ENCODE results near the gene MYLK.
"Not testable (repeated sequence)": the region's sequence is repeated elsewhere in the genome, so short reads cannot be mapped to it uniquely, and the experiment has no call there.

The MYLK gene

DNA sequence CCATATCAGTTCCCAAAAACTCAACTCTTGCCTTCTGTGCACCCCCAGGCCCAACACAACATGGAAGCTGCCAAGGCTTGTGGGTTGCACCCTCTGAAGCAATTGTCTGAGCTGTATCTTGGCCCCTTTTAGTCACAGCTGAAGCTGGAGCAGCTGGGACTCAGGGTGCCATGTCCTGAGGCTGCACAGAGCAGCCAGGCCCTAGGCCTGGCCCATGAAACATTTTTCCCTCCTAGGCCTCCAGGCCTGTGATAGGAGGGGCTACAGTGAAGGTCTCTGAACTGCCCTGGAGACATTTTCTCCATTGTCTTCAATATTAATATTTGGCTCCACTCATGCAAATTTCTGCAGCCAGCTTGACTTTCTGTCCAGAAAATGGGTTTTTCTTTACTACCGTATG lies 8.1 kb upstream of the MYLK start:
- Mint-ChIP-seq H3K27ac (no peak overlapping the region), H3K4me1 (ENCODE audit: low read depth in 2 of 2) (no peaks in the 10 kb centered on the region), H3K9me3 (peaks cover 0 to 9% of the 10 kb centered on the region in 2 donors), H3K27me3 (peaks cover 35 to 44% of the 10 kb centered on the region in 2 donors), H3K36me3 (ENCODE audit: insufficient read depth) (no peaks in the 10 kb centered on the region), H3K4me3 (no peak overlapping the region)
- no peak for ATAC-seq (replicated peaks)
- DNase-seq, result no peak

DNA sequence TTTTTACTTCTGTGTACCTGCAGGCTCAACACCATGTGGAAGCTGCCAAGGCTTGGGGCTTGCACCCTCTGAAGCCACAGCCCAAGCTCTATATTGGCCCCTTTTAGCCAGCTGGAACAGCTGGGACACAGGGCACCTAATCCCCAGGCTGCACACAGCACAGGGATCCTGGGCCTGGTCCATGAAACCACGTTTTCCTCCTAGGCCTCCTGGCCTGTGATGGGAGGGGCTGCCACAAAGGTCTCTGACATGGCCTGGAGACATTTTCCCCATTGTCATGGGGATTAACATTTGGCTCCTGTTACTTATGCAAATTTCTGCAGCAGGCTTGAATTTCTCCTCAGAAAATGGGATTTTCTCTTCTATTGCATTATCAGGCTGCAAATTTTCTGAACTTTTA lies 6.9 kb upstream of the MYLK start:
- not testable (repeated sequence) for ATAC-seq (replicated peaks); H3K27ac Mint-ChIP-seq; H3K36me3 Mint-ChIP-seq (ENCODE audit: insufficient read depth); DNase-seq; H3K4me1 Mint-ChIP-seq (ENCODE audit: low read depth in 2 of 2); H3K9me3 Mint-ChIP-seq; H3K4me3 Mint-ChIP-seq
- H3K27me3 Mint-ChIP-seq, result peaks cover 41 to 52% of the 10 kb centered on the region in 2 donors

DNA sequence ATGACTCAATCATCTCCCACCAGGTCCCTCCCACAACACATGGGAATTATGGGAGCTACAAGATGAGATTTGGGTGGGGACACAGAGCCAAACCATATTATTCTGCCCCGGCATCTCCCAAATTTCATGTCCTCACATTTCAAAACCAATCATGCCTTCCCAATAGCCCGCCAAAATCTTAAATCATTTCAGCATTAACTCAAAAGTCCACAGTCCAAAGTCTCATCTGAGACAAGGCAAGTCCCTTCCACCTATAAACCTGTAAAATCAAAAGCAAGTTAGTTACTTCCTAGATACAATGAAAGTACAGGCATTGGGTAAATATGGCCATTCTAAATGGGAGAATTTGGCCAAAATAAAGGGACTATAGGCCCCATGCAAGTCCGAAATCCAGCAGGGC lies 6.0 kb upstream of the MYLK start:
- H3K27me3 Mint-ChIP-seq, result peaks cover 43 to 60% of the 10 kb centered on the region in 2 donors
- not testable (repeated sequence) for H3K4me1 Mint-ChIP-seq (ENCODE audit: low read depth in 2 of 2); ATAC-seq (replicated peaks); H3K27ac Mint-ChIP-seq; H3K36me3 Mint-ChIP-seq (ENCODE audit: insufficient read depth); H3K4me3 Mint-ChIP-seq; DNase-seq; H3K9me3 Mint-ChIP-seq

DNA sequence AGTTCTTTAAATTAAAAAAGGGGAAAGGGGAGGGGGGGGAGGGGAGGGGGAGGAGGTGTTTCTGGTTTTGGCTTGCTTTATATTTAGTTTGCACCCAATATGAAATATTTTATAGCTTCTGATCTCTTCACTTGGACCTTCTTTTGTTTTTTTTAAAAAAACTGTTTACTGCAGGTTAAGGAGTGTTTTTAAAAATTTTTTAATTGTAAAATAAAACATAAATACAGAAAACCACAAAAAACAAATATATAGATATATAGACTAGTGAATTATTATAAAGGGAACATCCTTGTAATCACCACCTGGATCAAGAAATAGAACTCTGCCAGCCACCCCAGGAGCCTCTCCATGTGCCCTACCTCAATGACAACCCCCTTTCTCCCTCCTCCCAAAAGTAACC lies 861 bp upstream of the MYLK start:
- no peak overlapping the region for H3K27ac Mint-ChIP-seq
- H3K36me3 Mint-ChIP-seq (ENCODE audit: insufficient read depth), result no peaks in the 10 kb centered on the region
- H3K9me3 Mint-ChIP-seq, result no peaks in the 10 kb centered on the region
- H3K4me3 Mint-ChIP-seq, result no peak overlapping the region
- peaks cover 9 to 10% of the 10 kb centered on the region in 2 donors for H3K4me1 Mint-ChIP-seq (ENCODE audit: low read depth in 2 of 2)
- ATAC-seq (replicated peaks), result no peak
- DNase-seq, result no peak
- peaks cover 59 to 88% of the 10 kb centered on the region in 2 donors for H3K27me3 Mint-ChIP-seq

DNA sequence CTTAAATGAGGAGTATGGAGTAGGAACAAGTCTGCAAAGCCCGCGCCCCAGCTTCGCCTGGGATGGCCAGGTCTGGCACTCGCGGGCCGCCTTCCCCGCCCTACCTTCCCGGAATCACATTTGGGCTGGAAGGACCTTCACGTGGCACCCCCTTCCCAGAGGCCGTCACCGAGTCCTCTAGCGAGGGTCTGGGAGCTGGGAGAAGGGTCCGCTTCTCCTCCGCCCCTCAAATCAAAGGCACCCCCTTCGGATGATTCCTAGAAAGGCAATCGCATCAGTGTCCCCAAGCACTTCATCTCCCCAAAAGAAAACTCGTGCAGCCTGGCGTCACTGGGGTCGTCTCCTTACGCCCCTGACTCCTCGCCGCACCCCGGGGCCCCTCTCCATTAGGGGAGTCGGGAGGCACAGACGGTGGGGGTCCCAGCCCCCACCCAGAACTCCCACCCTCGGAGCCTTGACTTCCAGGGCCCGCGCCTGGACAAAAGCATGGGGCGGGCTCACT lies 380 bp downstream of the MYLK start:
- Mint-ChIP-seq H3K4me1 (ENCODE audit: low read depth in 2 of 2) (peaks cover 9 to 10% of the 10 kb centered on the region in 2 donors), H3K27me3 (peaks cover 47 to 86% of the 10 kb centered on the region in 2 donors), H3K4me3 (peak overlapping the region; percentile 13 to 30), H3K9me3 (no peaks in the 10 kb centered on the region), H3K27ac (no peak overlapping the region), H3K36me3 (ENCODE audit: insufficient read depth) (no peaks in the 10 kb centered on the region)
- no peak for ATAC-seq (replicated peaks)
- DNase-seq, result no peak

DNA sequence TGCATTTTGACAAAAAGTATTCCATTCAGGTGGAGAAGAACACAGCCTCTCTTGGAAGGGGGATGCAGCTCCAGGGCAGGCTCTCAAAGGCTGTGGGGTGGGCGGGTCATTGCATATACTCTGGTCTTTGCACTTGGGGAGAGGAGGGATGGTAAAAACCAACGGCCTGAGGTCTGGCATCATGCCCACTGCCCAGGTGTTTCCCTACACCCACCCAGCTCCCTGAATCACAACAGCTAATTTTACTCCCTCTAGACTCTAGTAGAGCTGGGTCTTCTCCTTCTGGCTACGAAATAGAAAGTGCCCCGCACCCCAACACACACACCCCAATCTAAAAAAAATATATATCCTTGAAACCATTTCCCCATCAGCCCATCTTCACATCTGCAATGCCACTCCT lies 1.0 kb downstream of the MYLK start:
- H3K27me3 Mint-ChIP-seq, result peaks cover 41 to 86% of the 10 kb centered on the region in 2 donors
- no peak for DNase-seq
- H3K4me3 Mint-ChIP-seq, result peak overlapping the region; percentile 13 to 30
- H3K27ac Mint-ChIP-seq, result no peak overlapping the region
- ATAC-seq (replicated peaks), result no peak
- H3K9me3 Mint-ChIP-seq, result no peaks in the 10 kb centered on the region
- H3K36me3 Mint-ChIP-seq (ENCODE audit: insufficient read depth), result no peaks in the 10 kb centered on the region
- H3K4me1 Mint-ChIP-seq (ENCODE audit: low read depth in 2 of 2), result peaks cover 9 to 10% of the 10 kb centered on the region in 2 donors

DNA sequence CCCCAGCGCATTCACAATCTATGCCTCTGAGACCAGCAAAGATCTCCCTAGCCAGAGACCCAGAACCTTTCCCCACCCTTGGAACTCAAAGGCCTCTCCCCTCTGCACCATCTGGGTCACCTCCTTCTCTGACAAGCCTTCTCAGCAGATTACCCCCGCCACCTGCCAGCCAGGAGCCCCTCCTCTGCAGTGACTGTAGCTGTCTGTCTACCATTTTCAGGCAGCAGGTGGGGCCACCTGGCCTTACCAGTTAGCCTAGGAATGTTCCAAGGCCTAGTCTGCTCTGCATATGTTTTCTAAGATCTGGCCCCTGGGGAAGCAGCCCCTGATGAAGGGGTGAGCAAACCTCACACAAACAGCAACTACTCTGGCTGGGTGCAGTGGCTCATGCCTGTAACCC lies 2.4 kb downstream of the MYLK start:
- Mint-ChIP-seq H3K27ac (no peak overlapping the region), H3K27me3 (peaks cover 39 to 90% of the 10 kb centered on the region in 2 donors), H3K4me1 (ENCODE audit: low read depth in 2 of 2) (peaks cover 9 to 10% of the 10 kb centered on the region in 2 donors), H3K4me3 (no peak overlapping the region), H3K36me3 (ENCODE audit: insufficient read depth) (no peaks in the 10 kb centered on the region), H3K9me3 (no peaks in the 10 kb centered on the region)
- ATAC-seq (replicated peaks) (no peak), DNase-seq (no peak)

DNA sequence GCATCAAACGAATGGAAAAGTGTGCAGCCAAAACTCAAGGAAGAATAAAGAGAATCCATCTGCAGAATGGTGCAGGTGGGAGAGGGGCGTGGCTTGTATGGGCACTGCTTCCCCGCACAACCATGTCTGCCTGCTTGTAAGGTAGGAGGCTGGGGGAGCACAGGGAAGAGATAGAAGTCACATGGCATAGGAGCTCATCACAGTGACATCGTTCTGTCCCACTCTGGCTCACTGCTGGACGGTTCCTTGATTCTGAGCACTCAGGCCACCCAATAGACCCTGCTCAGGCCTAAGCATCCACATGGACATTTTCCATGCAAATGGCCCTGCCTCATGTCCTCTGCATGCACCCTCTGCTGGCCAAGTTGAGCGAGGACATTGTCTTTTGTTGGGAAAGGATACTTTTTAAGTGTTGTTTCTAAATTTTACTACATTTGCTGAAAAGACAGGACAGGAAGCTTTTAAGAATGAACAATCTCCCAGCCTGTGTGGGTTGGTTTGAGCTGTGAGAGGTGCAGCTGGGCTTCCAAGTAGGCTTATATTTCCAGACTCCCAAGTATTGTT lies 3.1 kb downstream of the MYLK start:
- DNase-seq (no peak), ATAC-seq (replicated peaks) (no peak)
- no peak overlapping the region for H3K4me3 Mint-ChIP-seq
- no peaks in the 10 kb centered on the region for H3K9me3 Mint-ChIP-seq
- peaks cover 34 to 84% of the 10 kb centered on the region in 2 donors for H3K27me3 Mint-ChIP-seq
- H3K4me1 Mint-ChIP-seq (ENCODE audit: low read depth in 2 of 2), result peaks cover 9 to 10% of the 10 kb centered on the region in 2 donors
- H3K27ac Mint-ChIP-seq, result no peak overlapping the region
- no peaks in the 10 kb centered on the region for H3K36me3 Mint-ChIP-seq (ENCODE audit: insufficient read depth)

DNA sequence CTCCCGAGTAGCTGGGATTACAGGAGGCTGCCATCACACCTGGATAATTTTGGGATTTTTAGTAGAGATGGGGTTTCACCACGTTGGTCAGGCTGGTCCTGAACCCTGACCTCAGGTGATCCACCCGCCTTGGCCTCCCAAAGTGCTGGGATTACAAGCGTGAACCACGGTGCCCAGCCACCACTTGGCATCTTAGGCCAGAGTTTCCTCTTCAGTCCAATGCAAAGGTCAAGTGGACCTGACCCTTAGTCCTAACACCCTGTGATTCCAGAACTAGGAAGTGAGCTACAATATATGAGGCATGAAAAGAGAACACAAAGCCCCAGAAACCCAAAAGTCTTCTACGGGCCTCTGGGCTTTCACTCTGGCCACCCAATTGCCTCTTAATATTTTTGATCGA lies 5.3 kb downstream of the MYLK start:
- no peaks in the 10 kb centered on the region for H3K36me3 Mint-ChIP-seq (ENCODE audit: insufficient read depth)
- H3K4me3 Mint-ChIP-seq, result no peak overlapping the region
- DNase-seq, result no peak
- H3K27me3 Mint-ChIP-seq, result peaks cover 30 to 61% of the 10 kb centered on the region in 2 donors
- H3K27ac Mint-ChIP-seq, result no peak overlapping the region
- peaks cover 6% of the 10 kb centered on the region in 2 donors for H3K4me1 Mint-ChIP-seq (ENCODE audit: low read depth in 2 of 2)
- no peaks in the 10 kb centered on the region for H3K9me3 Mint-ChIP-seq
- no peak for ATAC-seq (replicated peaks)

DNA sequence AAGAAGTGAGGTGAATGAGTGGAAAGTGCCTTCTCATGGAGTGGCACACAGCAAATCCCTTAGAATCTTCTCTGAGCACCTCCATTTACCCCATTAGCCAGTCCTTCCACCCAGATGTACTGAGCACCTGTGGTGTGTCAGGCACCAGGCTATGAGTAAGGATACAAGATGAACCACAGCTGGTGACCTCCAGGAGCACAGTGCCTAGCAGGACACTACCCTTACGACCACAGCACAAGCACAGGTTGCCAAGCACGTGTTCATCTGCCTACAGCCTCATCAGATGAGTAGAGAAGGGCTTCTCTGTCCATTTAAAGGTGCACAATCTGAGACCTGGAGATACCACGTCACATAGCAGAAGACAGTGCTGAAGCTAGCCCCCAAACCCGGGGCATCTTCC lies 6.2 kb downstream of the MYLK start:
- Mint-ChIP-seq H3K27ac (no peak overlapping the region), H3K36me3 (ENCODE audit: insufficient read depth) (no peaks in the 10 kb centered on the region), H3K27me3 (peaks cover 22 to 55% of the 10 kb centered on the region in 2 donors), H3K4me3 (no peak overlapping the region), H3K9me3 (no peaks in the 10 kb centered on the region), H3K4me1 (ENCODE audit: low read depth in 2 of 2) (no peaks in the 10 kb centered on the region)
- DNase-seq (no peak), ATAC-seq (replicated peaks) (no peak)

DNA sequence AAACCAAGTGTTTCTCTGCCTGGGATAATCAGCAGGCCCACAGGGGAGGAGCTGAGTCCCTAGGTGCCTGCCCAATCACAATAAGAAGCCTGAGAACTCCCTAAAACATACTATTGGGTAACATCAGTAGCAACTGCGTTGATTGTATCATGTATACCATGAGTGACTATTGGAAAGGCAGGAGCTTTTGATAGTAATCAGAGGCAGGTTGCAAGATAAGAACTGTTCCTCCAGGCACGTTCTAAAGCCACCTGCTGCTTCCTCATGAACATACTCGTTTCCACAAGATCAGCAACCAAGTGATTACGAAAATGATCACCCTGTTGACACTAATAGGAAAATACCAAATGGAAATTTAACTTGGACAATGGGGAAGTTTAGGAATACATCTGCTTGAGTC lies 6.7 kb downstream of the MYLK start:
- H3K4me1 Mint-ChIP-seq (ENCODE audit: low read depth in 2 of 2), result no peaks in the 10 kb centered on the region
- peaks cover 17 to 55% of the 10 kb centered on the region in 2 donors for H3K27me3 Mint-ChIP-seq
- H3K4me3 Mint-ChIP-seq, result no peak overlapping the region
- ATAC-seq (replicated peaks), result no peak
- no peaks in the 10 kb centered on the region for H3K9me3 Mint-ChIP-seq
- H3K36me3 Mint-ChIP-seq (ENCODE audit: insufficient read depth), result no peaks in the 10 kb centered on the region
- no peak overlapping the region for H3K27ac Mint-ChIP-seq
- DNase-seq, result no peak

DNA sequence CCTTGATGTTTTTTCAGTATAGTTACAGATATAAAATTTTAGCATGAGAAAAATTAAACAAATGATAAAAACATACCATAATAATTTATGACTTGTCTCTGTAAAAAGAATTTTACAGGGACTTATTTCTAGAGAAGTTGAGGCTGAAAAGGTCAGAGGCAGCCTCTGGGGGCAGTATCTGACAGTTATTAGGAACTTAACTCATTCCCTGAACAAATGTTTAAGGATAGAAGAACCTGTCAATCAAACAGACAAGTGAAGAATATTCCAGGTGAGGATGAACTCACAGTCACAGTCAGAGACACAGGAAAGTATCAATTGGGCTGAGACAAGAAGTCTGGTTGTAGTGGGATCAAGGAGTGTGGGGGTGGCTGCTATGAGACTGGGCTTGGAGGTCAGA lies 7.3 kb downstream of the MYLK start:
- DNase-seq, result no peak
- Mint-ChIP-seq H3K9me3 (no peaks in the 10 kb centered on the region), H3K27me3 (peaks cover 13 to 55% of the 10 kb centered on the region in 2 donors), H3K27ac (no peak overlapping the region), H3K4me3 (no peak overlapping the region), H3K4me1 (ENCODE audit: low read depth in 2 of 2) (no peaks in the 10 kb centered on the region), H3K36me3 (ENCODE audit: insufficient read depth) (no peaks in the 10 kb centered on the region)
- ATAC-seq (replicated peaks), result no peak

DNA sequence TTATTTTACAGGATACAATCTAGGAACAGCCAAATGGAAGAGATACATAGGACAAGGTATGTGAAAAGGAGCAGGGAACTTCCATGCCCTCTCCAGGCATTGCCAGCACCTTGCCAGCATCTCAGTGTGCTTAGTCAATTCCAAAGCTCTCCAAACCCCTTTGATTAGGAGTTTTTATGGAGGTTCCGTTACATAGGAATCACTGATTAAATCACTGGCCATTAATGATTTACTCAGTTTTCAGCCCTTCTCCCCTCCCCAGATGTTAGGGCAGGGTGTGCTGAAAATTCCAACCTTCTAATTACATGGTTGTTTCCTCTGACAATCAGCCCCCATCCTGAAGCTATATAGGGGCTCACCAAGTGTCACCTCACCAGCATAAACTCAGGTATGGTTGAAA lies 11.5 kb downstream of the MYLK start:
- no peaks in the 10 kb centered on the region for H3K4me1 Mint-ChIP-seq (ENCODE audit: low read depth in 2 of 2)
- H3K27ac Mint-ChIP-seq, result no peak overlapping the region
- no peaks in the 10 kb centered on the region for H3K36me3 Mint-ChIP-seq (ENCODE audit: insufficient read depth)
- no peak for ATAC-seq (replicated peaks)
- DNase-seq, result no peak
- peaks cover 0 to 1% of the 10 kb centered on the region in 2 donors for H3K9me3 Mint-ChIP-seq
- peaks cover 8 to 36% of the 10 kb centered on the region in 2 donors for H3K27me3 Mint-ChIP-seq
- H3K4me3 Mint-ChIP-seq, result no peak overlapping the region

DNA sequence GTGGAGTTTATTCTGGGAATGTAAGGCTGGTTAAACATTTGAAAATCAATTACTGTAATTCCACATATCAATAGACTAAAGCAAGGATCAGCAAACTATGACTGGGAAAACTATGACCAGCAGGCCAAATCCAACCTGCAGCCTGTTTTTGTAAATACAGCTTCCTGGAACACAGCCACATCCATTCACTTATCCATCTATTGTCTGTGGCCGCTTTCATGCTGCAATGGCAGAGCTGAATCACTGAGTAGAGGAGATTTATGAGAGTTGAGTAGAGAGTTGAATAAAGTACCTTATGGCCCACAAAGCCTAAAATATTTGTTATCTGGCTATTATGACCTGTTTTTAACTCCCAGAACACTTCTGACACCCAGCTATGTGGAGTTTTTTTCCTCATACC lies 12.2 kb downstream of the MYLK start:
- H3K36me3 Mint-ChIP-seq (ENCODE audit: insufficient read depth), result no peaks in the 10 kb centered on the region
- no peak overlapping the region for H3K4me3 Mint-ChIP-seq
- DNase-seq, result no peak
- peaks cover 0 to 1% of the 10 kb centered on the region in 2 donors for H3K9me3 Mint-ChIP-seq
- H3K27ac Mint-ChIP-seq, result no peak overlapping the region
- ATAC-seq (replicated peaks), result no peak
- H3K27me3 Mint-ChIP-seq, result peaks cover 12 to 42% of the 10 kb centered on the region in 2 donors
- no peaks in the 10 kb centered on the region for H3K4me1 Mint-ChIP-seq (ENCODE audit: low read depth in 2 of 2)

Data from effector memory CD8-positive, alpha-beta T cell (primary cell).